Stimulated activated CD8-positive, alpha-beta memory T cell treated with anti-CD3 and anti-CD28 coated beads, Interleukin-4, amount 100 ng/mL, for 24 hours (primary cell): ENCODE results near the gene SIGLEC11.
"Not testable (repeated sequence)": the region's sequence is repeated elsewhere in the genome, so short reads cannot be mapped to it uniquely, and the experiment has no call there.

ENCODE experiments used
- DNase-seq: peaks from one replicate; pipeline ENCODE4 v3.0.0-alpha.2; 2020; ENCODE audit warnings: low read depth

The SIGLEC11 gene

GRCh38 chr19:49924881-49925210 lies 36.1 kb downstream of the SIGLEC11 start:
- not testable (repeated sequence) for DNase-seq

DNA sequence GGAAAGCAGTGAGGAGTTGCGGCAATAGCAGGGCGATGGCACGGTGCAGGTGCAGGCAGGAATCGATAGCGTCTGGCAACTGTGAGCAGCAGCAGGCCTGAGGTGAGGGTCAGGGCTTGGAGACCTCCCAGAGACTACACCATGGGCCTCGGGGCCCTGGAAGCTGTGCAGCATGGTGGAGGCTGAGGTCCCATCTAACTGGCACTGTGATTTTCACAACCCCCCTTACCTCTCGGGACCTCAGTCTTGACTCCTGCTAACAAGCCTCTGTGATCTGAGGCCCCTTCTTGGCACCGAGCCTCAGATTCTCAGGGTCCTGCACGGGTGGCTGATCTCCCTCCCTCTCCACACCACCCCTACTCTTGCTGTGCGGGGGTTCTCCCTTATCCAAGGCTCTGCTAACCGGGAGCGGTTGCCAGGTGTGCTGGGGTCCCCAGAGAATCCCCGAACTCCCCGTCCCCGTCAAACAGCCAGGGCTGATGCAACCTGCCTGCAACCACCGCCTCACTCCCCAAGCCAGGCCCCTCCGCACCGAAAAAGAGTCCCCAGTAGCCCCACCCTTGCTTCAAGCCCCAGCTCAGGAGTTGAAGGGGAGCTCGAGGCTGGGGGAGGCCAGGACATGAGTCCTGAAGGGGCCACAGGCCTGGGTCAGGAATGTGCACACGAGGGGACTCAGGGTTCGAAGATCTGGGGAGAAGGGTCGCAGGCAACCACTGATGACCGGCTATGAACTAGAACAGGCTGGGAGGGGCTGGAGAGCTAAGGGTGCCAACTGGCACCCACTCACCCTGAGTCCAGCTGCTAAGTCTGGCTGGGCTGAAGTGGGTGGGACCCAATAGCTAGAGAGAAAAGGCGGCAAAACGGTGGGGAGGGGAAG lies 36.7 kb downstream of the SIGLEC11 start:
- DNase-seq = no peak

- no peak for DNase-seq
Measured at GRCh38 chr19:49923055-49924003, 37.6 kb downstream of the SIGLEC11 start.

GRCh38 chr19:49921871-49922795 lies 38.8 kb downstream of the SIGLEC11 start:
- DNase-seq = no peak

DNA sequence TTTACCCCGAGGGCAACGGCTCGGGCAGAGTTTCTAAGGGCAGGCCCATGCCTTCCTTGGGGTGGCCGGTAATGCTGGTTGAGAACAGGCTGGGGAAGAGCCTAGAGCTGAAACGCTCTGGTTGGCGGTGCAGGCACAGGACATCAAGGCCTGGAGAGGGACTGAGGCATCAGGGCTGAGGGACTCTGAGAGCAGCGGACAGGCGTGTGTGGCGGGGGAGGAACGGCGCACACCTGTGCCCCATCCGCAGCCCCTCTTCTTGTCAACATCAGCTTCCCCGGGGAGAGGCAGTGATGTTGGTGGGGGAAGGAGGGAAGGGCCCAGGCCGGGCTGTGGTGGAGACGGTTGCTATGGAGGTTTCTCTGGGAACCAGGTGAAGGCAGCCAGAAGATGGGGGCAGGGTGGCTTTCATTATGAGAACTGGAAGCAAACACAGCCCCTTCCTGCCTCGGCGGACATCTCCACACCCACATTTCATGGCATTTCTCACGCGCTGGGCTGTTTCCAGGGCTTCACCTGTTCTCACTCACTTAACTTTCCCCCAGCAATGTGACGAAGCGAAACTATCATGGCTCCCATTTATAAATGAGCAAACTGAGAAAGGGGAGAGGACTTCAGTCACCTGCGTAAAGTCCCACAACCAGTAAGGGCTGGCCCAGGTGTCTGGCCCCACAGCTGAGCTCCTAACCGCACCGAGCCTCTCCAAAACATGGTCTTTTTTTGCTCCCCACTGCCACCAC lies 40.2 kb downstream of the SIGLEC11 start:
- DNase-seq = no peak

DNA sequence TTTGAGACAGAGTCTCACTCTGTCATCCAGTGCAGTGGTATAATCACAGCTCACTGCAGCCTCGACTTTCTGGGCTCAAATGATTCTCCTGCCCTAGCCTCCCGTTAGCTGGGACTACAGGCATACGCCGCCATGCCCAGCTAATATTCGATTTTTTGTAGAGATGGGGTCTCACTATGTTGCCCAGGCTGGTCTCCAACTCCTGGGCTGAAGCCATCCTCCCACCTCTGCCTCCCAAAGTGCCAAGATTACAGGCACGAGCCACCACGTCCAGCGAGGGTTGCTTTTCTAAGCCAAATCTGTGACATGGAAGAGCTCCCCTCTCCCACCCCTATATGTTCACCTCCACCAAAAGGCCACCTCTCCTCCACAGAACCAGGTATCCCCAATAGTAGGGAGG lies 42.9 kb downstream of the SIGLEC11 start:
- DNase-seq = no peak

GRCh38 chr19:49916839-49917733 lies 43.9 kb downstream of the SIGLEC11 start:
- no peak for DNase-seq

- DNase-seq = no peak
Measured at GRCh38 chr19:49915271-49915670, 45.7 kb downstream of the SIGLEC11 start.

- DNase-seq = no peak
Measured at GRCh38 chr19:49913720-49914119, 47.3 kb downstream of the SIGLEC11 start.

DNA sequence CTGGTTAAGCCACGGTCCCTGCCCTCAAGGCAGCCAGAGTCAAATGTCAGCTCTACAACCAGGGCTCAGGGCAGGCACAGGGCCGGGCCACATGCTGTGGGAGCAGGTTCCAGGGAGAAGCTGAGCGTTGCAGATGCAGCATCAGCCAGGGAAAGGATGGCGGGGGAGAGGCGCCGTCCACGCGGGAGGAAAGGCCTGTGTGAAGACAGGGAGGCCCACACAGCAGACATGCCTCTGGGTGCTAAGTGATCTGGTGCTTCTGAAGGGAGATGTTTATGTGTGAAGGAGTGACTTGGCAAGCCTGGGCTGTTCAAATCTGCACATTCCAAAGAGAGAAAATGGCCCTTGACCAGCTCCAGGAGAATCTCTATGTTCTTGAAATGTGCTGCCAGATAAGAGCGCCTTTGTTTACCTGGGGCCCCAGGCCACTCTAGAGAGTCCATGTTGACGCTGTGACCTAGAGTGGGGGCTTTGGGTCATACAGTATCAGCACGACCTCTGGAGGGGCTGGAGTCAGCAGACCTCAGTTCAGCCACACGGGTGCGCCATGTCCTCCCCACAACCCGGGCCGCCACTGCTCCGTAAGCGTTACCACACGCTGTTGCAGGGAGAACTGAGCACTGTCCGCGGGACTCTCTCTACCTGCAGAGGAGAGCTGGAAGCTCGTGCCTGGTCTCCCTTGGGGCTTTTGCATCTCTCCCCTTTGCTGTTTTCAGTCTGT lies 47.8 kb downstream of the SIGLEC11 start:
- no peak for DNase-seq

GRCh38 chr19:49911381-49912145 lies 49.4 kb downstream of the SIGLEC11 start:
- no peak for DNase-seq

- DNase-seq = no peak
Measured at GRCh38 chr19:49910179-49910578, 50.8 kb downstream of the SIGLEC11 start.

DNA sequence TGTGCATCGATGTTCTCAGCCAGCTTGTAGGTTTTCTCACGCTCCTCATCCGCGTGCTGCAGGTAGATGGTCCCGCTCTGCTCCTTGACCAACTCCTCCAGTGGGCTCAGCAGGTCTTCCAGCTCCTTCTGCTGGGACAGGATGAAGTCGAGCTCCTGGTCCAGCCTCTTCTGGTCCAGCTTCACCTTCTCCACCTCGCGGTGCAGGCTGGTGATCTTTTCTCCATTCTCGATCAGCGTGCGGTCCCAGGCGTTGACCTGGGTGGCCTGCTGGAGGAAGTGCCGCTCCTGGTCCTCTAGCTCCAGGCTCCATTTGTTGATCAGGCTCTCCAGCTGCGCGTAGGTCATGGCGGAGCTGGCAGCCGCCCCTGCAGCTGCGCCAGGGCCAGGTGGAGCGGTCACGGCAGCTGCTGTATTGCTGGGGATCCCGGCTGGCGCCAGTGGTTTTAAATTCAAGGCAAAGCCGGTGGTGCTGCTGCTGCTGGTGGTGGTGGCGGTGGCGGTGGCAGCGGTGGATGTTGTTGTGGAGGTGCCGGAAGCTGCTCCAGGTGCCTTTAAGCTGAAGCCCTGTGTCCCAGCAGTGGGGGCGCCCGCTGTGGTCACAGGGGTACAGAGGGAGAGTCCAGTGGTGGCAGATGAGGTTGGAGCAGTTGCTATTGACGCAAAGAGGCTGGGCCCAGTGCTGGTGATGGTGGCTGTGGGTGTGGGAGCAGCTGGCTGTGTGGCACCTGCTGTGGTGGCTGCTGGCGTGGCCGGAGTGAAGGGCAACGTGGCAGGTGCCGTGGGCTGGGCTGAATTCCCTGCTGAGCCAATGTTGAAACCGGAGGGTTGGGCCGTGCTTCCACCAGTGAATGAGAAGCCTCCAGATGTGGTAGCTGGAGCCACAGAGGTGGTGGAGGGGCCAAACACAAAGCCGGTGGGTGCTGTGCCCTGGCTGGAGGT lies 52.2 kb downstream of the SIGLEC11 start:
- no peak for DNase-seq

DNA sequence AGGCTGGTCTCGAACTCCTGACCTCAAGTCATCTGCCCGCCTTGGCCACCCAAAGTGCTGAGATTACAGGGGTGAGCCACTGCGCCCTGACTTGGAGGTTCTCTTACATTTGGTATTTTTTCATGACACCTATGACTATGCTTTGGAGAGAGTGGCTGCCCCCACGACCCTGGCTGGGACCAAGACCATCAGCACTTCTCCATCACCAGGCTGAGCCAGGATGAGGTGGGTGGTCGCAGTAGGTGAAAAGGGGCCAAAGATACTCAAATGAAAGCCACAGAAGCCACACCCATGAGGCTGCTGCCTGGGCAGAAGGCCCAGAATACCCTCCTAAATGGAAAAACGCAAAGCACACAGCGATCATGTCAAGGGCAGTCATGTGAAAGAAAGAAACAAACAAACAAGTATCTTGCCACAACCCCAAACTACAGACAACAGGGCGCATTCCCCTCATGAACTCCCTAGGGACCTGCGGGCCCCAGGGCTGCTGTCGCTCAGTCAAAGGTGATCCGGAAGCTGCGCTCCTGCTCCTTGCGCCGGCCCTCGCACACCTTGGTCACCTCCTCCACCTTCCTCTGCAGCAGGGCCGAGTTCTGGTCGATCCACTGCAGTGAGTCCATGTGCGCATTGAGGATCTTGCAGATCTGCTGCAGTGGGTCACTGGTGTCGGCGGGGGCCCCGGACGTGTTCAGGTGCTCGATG lies 53.1 kb downstream of the SIGLEC11 start:
- DNase-seq = no peak

DNA sequence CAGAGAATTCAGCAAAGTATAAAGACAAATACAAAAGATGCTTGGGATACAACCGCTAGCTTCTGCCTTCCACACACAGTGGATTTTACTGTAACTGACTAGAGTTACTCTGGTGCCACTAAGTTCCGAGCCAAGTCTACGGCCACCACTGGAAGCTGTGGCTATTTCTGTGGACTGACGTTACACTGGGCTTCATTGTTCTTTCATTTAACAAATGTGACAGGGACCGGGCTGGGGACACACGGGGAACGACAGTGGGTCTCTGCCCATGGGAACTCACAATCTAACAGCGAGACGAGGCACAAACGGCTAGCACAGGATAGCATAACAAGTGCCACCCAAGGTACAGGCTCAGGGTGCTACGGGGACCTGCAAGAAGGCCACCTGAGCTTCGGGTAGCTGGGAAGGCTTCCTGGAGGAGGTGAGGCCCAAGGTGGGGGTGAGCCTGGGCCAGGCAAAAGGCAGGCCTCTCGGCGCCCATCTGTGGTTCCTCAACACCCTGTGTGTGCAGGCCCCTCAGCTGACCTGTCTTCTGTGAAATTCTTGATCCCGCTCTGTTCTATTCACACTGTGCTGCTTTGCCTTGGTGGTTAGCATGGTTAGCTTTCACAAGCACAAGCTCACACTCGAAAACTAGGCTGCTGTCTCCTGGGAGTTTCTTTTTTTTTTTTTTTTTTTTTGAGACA lies 54.0 kb downstream of the SIGLEC11 start:
- DNase-seq = no peak

GRCh38 chr19:49904136-49904535 lies 56.8 kb downstream of the SIGLEC11 start:
- DNase-seq = no peak
